Right lung (tissue), 5 donors: ENCODE results near the gene EYS. TPM values are rescaled to one million over a fixed set of nuclear protein-coding genes. Genes with fewer than 3 reads are reported as not detected.
"Not testable (repeated sequence)": the region's sequence is repeated elsewhere in the genome, so short reads cannot be mapped to it uniquely, and the experiment has no call there.

ENCODE experiments used
- DNase-seq, 2 donors: peaks; one replicate each; pipeline ENCODE4 v3.0.0-alpha.2; 2013
- polyA plus RNA-seq, 5 donors: library from polyadenylated mRNA; unstranded; fragments of 120-200 nt; gene quantifications; one replicate each; pipeline versions ENCODE4 v1.2.1 to v1.2.3, GENCODE V29; 2013; ENCODE audit warnings: inconsistent platforms in 1 of 5, low replicate concordance in 1 of 5; ENCODE audit not compliant: insufficient read length in 5 of 5, insufficient read depth in 1 of 5

The EYS gene
- polyA plus RNA-seq, 5 donors: 0.28 to 0.72 (median 0.54) TPM

DNA sequence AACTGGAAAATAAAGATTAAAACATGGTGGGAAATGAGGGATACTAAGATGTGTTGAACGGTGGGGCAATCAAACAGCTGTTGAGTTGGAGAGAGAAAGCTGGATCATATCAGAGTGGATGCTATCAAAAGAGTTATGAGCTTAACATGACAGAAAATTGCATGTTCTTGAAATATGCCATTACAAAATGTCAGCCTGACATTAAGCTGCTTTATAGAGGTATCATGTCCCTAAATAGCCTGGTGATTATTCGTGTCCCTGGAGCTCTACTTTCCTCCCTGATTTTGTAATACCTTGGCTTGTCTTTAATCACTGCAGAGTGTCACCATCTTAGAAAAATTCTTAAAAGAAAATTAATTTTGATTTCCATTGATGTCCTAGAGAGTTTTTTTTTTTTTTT is 1848.3 kb downstream of the EYS start:
- no peak for DNase-seq

DNA sequence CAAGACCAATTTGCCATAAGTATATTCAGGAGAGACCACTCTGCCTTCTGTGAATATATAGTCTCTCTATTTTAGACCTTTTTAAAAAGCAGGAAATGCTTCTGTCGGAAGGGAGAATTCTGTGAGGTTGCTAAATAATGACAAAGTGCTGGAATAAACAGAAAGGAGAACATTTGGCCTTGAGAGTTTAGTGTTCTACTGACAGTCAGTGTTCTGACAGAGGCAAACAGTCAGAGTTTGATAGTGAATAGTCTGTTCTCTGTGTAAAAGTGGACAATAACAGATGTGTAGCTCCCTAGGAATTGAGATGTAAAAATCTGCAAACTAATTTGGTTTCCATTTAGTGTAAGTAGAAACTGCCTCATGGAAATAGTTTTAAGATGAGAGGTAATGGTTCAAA is 1850.8 kb downstream of the EYS start:
- DNase-seq: no peak

DNA sequence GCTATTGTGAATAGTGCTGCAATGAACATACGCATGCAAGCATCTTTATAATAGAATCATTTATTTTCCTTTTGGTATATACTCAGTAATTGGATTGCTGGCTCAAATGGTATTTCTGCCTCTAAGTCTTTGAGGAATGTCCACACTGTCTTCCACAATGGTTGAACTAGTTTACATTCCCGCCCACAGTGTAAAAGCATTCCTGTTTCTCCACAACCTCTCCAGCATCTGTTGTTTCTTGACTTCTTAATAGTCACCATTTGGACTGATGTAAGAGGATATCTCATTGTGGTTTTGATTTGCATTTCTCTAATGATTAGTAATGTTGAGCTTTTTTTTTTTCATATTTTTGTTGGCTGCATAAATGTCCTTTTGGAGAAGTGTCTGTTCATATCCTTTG is 1862.7 kb downstream of the EYS start:
- DNase-seq: no peak

DNA sequence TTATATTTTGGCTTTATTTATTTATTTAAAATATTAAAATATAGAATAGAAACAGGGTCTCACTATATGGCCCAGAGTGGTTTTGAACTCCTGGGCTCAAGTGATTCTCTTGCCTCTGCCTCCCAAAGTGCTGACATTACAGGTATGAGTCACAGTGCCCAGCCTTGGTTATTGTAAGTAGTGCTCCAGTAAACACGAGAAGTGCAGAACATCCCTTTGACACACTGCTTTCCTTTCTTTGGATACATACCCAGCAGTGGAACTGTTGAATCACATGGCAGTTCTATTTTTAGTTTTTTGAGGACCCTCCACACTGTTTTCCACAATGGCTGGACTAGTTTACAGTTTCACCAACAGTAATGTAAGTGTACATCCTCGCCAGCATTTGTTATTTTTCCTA is 1867.5 kb downstream of the EYS start:
- no peak for DNase-seq

DNA sequence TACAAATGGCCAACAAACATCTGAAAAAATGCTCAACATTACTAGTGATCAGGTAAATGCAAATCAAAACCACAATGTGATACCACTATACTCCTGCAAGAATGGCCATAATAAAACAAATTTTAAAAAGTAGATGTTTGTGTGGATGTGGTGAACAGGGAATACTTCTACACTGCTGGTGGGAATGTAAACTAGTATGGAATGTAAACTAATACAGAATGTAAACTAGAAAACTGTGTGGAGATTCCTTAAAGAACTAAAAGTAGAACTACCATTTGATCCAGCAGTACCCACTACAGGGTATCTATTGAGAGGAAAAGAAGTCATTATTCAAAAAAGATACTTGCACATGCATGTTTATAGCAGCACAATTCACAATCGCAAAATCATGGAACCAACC is 1878.3 kb downstream of the EYS start:
- DNase-seq: not testable (repeated sequence)

DNA sequence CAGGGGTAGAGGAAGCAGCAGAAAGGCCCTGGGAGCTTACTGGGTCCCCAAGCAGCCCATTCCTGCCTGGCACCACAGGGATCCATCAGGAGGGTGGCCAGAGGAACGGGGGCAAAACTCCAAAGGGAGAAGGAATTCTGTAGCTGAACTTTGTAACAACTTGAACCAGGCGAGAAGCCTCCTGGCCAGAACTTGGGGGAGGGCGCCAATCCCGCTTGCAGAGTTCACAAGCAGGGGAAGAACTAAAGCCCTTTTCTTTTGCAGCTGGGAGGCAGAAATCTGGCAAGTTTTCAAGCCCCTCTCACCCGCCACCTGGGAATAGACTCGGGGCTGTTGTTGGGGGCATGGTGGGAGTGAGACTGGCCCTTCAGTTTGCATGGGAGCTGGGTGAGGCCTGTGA is 1882.3 kb downstream of the EYS start:
- no peak for DNase-seq

DNA sequence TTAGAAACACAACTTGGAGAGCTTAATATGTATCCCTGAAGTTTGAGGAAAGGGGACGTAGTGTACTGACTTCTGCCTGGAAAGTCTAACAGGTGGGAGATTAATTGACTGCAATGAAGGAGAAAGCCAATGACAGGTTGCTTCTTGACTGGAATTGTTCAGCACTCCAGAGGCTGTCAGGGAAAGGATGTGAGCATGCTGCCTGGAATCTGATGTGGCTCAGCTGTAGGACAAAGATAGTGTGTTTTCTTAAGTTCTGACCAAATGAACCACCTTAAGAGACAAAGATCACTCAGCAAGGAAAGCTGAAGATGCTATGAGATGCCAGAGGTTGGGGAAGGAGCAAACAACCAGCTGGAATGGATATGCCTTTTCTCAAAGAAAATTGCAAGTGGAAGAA is 1885.6 kb downstream of the EYS start:
- DNase-seq: no peak

DNA sequence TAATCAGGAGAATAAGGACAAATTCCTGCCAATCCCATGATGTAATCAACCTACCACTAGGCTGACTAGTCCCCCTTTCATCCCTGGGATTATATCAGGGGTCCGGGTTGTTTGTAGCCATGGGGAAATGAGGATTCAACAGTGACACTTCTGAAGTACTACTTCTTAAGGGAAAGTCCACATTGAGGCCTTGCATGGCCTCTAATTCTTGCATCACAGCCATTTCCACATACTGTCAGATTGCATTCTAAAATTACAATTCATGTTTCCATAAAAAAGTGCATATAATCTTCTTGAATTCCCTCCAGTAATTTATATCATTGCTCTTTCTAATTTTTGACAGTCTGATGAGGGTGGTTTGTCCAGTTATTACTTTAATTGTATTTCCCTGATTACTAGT is 1887.2 kb downstream of the EYS start:
- no peak for DNase-seq

DNA sequence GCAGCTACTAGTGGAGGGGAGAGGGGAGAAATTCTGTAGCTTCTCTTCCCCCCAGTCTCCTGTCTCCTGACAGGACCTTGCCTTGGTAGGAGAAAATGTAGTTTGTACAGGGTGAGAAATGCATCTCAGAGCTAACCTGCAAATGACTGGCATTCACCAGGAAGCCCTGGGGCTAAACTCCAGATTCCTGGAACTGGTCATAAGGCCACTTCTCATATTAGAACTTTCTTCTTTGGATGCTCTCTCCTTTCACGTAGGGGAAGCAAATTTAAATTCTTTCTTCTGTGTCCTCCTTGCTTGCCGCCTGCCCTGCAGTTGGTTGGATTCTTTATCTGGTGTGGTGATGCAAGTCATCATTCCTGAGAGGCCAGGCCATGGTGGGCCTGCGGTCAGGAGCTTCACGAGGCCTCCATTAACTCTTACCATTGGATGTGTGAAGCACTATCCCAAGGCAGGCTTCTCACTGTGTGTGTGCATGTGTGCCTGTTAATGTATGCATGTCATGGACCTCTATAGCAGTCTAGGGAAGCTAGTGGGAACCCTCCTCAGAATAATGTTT is 1889.5 kb downstream of the EYS start:
- DNase-seq: no peak

DNA sequence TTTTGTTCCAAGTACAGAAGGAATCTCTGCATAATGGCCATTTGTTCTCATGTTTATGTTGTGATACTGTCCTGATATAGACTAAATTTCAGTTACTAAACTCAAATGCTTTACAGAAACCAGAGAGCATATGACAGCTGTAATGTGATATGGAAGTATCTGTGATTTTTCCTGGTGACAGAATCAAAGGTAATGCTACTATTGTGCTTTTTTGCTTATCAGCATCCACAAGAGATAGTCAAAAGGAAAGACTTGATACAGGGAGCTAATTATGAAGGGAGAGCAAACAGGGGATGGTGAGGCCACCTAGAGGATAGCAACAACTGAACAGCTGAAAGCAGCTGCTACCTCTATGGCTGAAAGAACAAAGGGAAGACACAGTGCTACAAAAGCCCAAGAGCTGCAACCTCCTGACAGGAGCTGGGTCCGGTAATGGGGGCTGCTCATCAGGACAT is 1890.0 kb downstream of the EYS start:
- DNase-seq: no peak

DNA sequence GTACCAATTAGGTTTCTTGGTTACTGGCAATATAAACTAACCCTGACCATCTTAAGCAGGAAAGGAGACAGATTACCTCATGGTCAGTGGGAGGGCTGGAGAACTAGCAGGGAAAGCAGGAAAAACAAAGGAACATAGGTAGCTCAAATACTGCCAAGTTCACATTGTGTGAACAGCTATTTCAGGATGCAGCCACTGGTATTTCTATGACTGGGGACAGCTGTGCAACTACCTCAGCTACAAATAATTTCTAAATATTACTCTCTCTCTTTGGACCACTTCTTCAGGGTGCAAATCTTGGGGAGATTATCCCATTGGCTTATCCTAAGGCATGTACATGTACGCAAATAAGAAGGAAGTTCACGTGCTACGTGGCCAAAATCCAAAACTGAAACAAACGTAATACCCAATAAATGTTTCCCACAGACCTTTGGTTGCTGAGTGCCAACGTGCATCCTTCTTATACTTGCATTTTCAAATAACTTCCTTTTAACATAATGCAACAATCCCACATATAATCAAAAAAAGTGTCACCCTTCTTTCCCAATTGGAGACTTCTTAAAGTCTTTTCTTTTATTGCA is 1890.5 kb downstream of the EYS start:
- DNase-seq: no peak

DNA sequence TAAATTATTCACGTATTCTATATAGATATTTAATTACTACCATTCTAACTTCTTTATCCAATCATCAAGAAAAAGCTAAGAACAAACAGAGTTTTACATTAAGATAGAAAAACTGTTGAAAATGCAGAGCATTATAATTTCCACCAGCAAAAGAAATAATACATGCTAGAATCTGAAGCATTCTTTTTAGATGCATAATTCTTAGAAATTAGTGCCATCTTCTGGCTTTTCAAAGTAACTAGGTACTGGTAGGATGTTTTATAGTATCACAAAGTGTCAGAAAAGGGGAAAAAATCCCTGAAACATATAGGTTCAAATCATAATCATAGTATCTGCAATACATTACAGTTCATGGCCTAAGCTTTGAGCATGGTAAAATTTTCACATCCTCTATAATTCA is 1892.6 kb downstream of the EYS start:
- no peak for DNase-seq

DNA sequence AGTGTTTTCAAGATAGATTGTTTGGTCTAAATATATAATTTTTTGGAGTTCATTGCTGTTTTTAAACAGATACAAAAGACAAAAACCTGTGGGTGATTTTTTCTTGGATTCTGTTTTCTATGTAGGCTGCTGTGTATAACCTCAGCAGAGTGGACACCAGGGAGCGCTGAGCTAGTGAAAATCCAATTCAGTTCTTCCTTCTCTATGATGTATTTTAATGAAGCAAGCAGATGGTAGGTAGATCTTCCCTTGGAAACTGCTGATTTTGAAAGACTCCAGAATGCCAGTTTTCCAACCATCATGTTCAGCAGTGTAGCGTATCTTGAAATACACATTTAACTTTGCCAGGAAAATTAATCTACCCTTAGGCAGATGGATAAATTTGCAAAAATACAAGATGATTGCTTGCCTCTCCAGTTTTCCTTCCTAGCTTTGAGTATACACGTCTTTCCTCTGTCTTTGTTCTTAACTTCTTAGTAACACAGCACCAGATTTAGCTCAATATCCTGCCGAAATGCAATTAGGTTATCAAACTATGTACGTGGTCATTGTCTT is 1893.4 kb downstream of the EYS start:
- DNase-seq: no peak

DNA sequence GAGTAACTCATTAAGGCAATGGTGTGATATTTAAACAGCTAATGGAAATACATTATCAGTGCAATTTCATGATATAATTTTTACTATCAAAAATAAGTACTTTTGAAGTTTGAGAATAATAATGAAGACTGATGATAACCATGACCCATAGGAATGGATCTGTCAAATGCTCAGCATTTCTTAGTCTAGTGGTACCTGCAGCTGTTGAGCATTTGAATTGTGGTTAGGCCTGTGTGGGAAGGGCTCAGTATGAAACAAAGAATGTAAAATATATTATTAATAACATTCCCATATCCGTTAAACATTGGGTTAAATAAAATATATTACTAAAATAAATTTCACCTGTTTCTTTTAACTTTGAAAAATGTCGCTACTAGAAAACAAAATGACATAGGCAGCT is 1898.5 kb downstream of the EYS start:
- DNase-seq: no peak

DNA sequence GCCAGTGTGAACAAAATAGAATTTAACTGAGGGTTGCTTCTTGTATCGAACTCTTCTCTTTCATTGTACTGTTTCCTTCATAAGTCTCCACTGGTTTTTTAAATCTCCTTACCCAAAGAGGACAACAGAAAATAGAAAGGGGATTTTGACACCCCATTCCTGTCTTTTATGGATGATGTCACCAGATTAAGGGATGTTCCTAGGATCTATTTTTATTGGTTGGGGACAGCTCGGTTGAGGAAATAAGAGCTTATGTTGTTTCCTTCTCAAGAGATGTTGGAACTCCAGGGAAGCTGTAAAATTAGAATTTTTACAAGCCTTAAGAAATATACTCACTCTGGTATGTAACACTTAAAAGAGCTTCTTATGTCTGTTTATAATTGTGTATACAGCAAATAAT is 1900.0 kb downstream of the EYS start:
- no peak for DNase-seq

DNA sequence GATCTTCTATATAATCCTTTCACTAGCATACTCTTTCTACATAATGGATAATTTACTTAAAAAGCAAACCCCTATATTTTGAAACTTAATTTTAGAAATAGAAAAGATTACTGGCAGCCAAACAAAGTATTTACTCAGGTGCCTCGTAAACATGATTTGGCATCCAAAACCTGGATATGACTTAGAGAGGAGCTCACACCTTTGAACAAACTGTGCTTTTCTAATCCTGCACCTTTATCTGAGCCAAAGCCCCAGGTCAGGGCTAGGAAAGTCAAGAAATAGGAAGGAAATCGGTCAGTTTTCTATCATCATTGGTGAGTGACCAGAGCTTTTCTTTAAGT is 1900.5 kb downstream of the EYS start:
- no peak for DNase-seq

DNA sequence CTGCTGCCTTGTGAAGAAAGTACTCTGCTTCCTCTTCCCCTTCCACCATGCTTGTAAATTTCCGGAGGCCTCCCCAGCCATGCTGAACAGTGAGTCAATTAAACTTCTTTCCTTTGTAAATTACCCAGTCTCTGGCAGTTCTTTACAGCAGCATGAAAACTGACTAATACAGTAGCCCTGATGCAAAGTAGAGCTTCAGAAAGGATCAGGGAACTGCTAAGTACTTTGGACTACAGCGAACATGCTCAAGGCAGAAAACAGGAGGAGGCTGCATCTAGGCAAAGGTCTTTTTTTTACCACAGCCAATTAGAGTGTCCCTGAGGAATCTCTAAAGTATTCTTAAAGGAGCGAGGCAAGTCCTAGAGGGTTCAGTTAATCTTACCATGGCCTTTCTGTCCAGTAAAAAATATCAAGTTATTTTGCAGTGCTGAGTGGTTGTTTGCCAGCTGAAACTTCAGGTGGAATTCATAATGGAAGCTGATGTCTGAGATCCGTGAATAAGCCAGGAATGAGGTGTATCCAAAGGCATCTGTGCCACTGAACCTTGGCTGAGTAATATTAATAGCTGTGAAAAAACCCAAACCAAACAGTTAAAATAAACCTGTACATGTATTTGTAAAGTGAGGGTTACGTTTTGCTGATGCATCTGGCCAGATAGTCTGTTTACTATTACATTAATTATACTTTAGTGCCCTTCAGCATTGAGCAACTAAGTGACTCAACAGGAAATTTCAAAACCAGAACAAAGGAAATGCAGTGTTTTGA is 1901.0 kb downstream of the EYS start:
- peak in 1 of 2 donors; percentile 15 for DNase-seq

DNA sequence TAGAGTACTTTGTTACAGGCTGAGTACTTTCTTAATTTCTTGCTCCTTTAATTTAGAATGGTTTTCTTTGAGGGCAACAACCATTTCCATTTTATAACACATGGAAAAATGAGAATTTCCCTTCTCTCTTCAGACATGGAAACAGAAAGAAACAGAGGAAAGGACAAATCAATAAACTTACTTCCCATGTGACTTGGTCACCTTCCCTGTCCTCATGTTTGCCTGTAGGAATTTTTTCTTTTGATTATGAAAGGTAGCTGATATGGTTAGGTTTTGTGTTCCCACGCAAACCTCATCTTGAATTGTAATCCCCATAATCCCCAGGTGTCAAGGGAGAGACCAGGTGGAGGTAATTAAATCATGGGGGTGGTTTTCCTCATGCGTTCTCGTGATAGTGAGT is 1901.7 kb downstream of the EYS start:
- no peak for DNase-seq

DNA sequence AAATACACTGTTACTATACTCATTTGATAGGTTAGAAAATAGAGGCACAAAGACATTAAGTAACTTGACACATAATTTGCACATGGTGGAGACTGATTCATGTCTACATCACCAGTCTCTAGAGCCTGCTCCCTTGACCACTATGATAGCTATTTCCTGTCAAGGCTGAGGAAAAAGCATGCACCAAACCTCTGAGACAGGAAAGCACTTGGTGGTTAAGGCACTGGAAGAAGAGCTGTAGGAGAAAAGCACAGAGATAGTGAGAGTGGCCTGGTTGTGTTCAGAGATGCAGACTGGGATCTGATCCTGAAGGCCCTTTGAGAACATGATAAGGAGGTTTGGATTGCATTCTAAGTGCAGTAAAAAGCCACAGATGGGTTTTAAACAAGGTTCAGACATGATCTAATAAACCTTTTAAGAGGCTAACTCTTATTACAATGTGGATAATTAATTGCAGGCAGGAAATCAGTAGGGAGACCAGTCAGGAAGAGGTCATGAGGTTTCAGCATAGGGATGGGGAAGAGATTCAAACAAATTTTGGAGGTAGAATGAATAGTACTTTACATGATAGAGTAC is 1902.6 kb downstream of the EYS start:
- DNase-seq: no peak

DNA sequence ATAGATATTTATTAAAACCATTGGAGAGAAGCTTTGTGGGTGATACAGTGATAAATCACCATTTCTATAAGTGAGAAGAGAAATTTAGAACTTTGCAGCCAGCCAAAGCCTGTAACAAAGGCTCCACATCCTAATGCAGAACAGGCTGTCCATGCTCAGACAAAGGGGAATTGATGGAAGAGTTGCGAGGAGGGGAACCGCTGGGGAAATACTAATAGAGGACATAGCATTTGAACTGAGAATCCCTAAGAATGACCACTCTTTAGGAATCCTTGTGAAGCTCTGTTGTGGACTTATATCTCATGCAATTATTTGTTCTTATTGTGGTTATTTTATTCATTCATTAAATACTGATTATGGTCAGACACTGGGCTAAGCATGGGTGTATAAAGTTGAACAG is 1903.7 kb downstream of the EYS start:
- DNase-seq: no peak

DNA sequence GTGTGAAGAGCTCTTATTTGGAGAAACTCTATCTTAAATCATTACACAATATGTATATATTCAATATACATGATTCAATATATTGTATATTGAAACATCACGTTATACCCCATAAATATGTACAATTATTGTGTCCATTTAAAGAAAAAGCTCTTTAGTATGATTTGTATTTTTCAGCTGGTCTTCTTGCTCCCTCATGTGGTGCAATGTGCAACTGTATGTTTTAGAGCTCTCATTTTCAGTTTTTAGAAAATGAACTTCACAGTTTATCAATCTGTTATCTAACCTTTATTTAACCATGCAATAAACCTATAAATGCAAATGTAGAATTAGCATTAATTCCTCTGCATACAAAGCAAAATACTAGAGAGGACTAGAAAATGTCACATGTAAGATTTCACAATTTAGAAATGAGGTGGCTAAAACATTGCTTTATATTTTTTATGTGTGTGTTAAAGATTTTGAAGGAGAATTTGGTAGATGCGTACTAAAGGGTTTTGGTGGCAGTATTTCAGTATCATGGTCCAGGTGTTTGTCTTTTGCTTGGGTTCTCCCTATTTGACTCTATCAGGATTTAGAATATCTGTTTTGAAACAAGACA is 1904.3 kb downstream of the EYS start:
- DNase-seq: no peak

DNA sequence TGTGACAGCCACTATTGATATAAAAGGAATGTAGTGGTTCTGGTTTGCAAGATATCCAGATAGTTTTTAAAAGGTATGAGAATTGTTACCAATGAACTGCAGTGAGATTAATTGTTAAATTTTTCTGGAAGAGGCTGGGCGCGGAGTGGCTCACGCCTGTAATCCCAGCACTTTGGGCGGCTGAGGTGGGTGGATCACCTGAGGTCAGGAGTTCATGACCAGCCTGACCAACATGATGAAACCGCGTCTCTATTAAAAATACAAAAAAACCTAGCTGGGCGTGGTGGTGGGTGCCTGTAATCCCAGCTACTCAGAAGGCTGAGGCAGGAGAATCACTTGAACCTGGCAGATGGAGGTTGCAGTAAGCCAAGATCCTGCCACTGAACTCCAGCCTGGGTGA is 1906.6 kb downstream of the EYS start:
- not testable (repeated sequence) for DNase-seq

DNA sequence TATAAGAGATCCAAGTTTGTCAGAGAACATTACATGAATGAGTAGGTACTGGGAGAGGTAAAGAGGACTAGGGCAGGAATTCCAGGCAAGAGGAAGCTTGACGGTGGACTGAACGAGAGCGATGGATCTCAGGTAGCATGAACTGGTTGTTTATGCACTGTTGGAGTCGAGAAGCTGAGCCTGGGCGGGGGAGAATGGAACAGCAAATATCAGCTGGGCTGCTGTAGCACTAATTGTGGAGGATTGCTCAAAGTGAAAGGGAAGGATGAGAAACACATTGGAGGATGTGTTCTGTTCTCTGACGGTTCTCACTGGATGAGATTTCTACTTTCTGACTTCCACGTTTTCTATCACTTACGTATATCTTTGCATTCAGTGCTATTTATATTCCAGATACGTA is 1907.2 kb downstream of the EYS start:
- no peak for DNase-seq
